ENCODE data around the gene FKBP5.
"Not testable (repeated sequence)": the region's sequence is repeated elsewhere in the genome, so short reads cannot be mapped to it uniquely, and the experiment has no call there.

The FKBP5 gene

GRCh38 chr6:35707714-35708407, 19.1 kb upstream of the FKBP5 start:
- H3K9me3 ChIP-seq (ENCODE audit: severe bottlenecking) = no peaks in the 10 kb centered on the region
- no peak overlapping the region for H3K4me3 ChIP-seq (ENCODE audit: severe bottlenecking)
- H3K4me1 ChIP-seq (ENCODE audit: insufficient read depth, poor library complexity, severe bottlenecking) = peaks cover 5% of the 10 kb centered on the region
- DNase-seq (ENCODE audit: low spot score) = no peak
- TF ChIP-seq CTCF (IDR thresholded peaks at IDR 0.05; ENCODE audit: poor library complexity, severe bottlenecking) = no peak
- H3K36me3 ChIP-seq (ENCODE audit: low read depth) = no peaks in the 10 kb centered on the region
- H3K27ac ChIP-seq (ENCODE audit: poor library complexity, severe bottlenecking) = no peak overlapping the region
- ATAC-seq (ENCODE audit: low read depth) = no peak
- H3K27me3 ChIP-seq (ENCODE audit: insufficient read depth, poor library complexity, severe bottlenecking) = no peaks in the 10 kb centered on the region

GRCh38 chr6:35706468-35706867, 17.8 kb upstream of the FKBP5 start:
- peak; percentile 31; the same call in 1 of the 3 replicates for ATAC-seq (ENCODE audit: low read depth)
- Histone ChIP-seq H3K4me1 (ENCODE audit: insufficient read depth, poor library complexity, severe bottlenecking) (peaks cover 5% of the 10 kb centered on the region), H3K4me3 (ENCODE audit: severe bottlenecking) (no peak overlapping the region), H3K27me3 (ENCODE audit: insufficient read depth, poor library complexity, severe bottlenecking) (no peaks in the 10 kb centered on the region), H3K36me3 (ENCODE audit: low read depth) (no peaks in the 10 kb centered on the region), H3K27ac (ENCODE audit: poor library complexity, severe bottlenecking) (no peak overlapping the region), H3K9me3 (ENCODE audit: severe bottlenecking) (no peaks in the 10 kb centered on the region)
- DNase-seq (ENCODE audit: low spot score) = no peak
- no peak for TF ChIP-seq CTCF (IDR thresholded peaks at IDR 0.05; ENCODE audit: poor library complexity, severe bottlenecking)

- DNase-seq (ENCODE audit: low spot score) (no peak), ATAC-seq (ENCODE audit: low read depth) (no peak)
- Histone ChIP-seq H3K27ac (ENCODE audit: poor library complexity, severe bottlenecking) (no peak overlapping the region), H3K9me3 (ENCODE audit: severe bottlenecking) (no peaks in the 10 kb centered on the region), H3K27me3 (ENCODE audit: insufficient read depth, poor library complexity, severe bottlenecking) (no peaks in the 10 kb centered on the region), H3K4me3 (ENCODE audit: severe bottlenecking) (no peak overlapping the region), H3K36me3 (ENCODE audit: low read depth) (no peaks in the 10 kb centered on the region), H3K4me1 (ENCODE audit: insufficient read depth, poor library complexity, severe bottlenecking) (no peaks in the 10 kb centered on the region)
- no peak for TF ChIP-seq CTCF (IDR thresholded peaks at IDR 0.05; ENCODE audit: poor library complexity, severe bottlenecking)
Measured at GRCh38 chr6:35703554-35703953, 14.8 kb upstream of the FKBP5 start.

GRCh38 chr6:35698858-35699257, 10.1 kb upstream of the FKBP5 start:
- H3K36me3 ChIP-seq (ENCODE audit: low read depth) = no peaks in the 10 kb centered on the region
- ATAC-seq (ENCODE audit: low read depth) = no peak
- no peaks in the 10 kb centered on the region for H3K27me3 ChIP-seq (ENCODE audit: insufficient read depth, poor library complexity, severe bottlenecking)
- no peak overlapping the region for H3K27ac ChIP-seq (ENCODE audit: poor library complexity, severe bottlenecking)
- TF ChIP-seq CTCF (IDR thresholded peaks at IDR 0.05; ENCODE audit: poor library complexity, severe bottlenecking) = no peak
- peaks cover 7% of the 10 kb centered on the region for H3K9me3 ChIP-seq (ENCODE audit: severe bottlenecking)
- no peaks in the 10 kb centered on the region for H3K4me1 ChIP-seq (ENCODE audit: insufficient read depth, poor library complexity, severe bottlenecking)
- no peak for DNase-seq (ENCODE audit: low spot score)
- no peak overlapping the region for H3K4me3 ChIP-seq (ENCODE audit: severe bottlenecking)

GRCh38 chr6:35698430-35698829, 9.7 kb upstream of the FKBP5 start:
- not testable (repeated sequence) for DNase-seq (ENCODE audit: low spot score); H3K36me3 ChIP-seq (ENCODE audit: low read depth); ATAC-seq (ENCODE audit: low read depth); H3K4me1 ChIP-seq (ENCODE audit: insufficient read depth, poor library complexity, severe bottlenecking); H3K27me3 ChIP-seq (ENCODE audit: insufficient read depth, poor library complexity, severe bottlenecking); H3K9me3 ChIP-seq (ENCODE audit: severe bottlenecking); H3K27ac ChIP-seq (ENCODE audit: poor library complexity, severe bottlenecking); H3K4me3 ChIP-seq (ENCODE audit: severe bottlenecking)

All from RWPE2 (cell line).